ENCODE measurements around the gene LRTM2.

The LRTM2 gene

DNA sequence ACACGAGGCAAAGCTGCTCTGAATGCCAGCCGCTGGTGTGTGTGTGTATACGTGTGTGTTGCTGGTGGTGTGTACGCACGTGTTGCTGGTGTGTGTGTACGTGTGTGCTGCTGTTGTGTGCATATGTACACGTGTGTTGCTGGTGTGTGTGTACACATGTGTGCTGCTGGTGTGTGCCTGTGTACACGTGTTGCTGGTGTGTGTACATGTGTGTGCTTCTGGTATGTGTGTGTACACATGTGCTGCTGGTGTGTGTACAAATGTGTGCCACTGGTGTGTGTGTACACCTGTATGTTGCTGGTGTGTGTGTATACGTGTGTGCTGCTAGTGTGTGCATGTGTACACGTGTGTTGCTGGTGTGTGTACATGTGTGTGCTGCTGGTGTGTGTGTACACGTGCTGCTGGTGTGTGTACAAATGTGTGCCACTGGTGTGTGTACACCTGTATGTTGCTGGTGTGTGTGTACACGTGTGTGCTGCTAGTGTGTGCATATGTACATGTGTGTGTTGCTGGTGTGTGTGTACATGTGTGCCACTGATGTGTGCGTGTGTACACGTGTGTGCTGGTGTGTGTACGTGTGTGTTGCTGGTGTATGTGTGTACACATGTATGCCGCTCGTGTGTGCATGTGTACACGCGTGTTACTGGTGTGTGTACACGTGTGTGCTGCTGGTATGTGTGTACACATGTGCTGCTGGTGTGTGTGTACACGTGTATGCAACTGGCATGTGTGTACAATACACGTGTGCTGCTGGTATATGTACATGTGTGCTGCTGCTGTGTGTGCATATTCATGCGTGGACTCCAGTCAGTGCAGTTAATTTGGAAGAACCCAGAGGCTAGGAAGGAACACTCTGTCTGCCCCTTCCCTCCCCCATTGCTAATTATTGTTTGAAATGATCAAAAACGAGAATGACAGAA lies 50.9 kb downstream of the LRTM2 start:
- DNase-seq = no peak

GRCh38 chr12:1872001-1872400 lies 51.6 kb downstream of the LRTM2 start:
- no peak for DNase-seq

GRCh38 chr12:1872448-1872847 lies 52.1 kb downstream of the LRTM2 start:
- no peak for DNase-seq

DNA sequence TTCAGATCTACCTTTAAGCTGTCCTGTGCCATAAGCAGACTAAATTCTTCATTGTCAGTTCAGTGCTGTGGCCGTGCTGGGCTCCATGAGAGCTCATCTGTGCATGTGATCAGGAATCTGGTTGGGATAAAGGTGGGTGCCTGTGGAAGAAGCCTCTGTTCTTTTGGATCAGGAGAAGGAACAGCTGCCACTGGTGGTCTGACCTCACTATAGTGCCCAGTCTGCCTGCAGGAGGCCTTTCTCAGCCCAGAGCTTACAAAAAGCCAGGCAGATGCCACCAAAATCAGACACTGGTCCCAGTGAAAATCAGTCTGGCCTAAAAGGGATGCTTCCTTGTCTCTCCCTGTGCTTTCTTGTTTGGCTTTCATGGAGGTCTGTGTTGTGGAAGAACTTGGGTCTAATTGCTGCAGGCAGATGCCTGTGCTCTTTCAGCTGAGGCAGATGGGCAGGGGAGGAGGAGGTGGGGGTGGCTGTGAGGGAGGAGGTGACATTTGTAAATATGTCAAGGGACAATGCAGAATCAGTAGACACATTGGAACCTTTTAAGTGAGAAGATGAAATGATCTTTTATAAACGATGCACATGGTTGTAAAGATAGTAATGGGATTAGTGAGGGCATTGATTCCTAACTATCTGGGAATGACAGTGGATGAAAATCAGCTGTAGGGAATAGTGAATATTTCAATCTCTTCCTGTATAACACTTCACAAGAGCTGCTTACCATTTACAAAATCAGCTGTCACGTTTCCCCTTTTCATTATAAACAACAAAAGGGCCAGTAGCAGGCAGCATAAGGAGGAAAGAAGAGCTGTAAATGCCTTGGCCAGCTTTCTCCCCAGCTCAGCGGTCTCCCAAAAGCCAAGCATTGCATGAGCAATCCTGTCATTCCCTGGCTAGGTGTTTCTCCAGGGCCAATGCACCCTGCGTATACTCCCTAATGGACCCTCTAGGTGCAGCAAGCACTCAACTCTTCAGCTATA lies 53.5 kb downstream of the LRTM2 start:
- DNase-seq = no peak

GRCh38 chr12:1875608-1876007 lies 55.2 kb downstream of the LRTM2 start:
- no peak for DNase-seq

DNA sequence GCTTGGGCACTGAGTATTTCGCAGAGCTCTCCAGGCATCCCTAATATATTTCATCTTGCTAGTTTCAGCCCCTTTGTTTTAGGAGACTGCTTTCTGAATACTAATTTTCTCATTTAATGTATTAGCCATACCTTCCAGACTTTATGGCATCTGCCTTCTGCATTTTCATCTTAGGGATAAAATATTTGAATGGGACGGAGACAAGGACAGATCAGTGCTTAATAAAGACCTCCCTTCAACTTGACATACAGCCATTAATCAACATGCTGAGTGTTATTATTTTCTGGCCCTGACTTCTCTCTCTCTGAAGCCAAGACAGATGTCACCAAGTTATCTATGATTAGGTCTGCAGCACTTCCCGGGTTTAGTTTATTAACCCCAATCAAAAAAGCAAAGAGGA lies 55.7 kb downstream of the LRTM2 start:
- DNase-seq = no peak

DNA sequence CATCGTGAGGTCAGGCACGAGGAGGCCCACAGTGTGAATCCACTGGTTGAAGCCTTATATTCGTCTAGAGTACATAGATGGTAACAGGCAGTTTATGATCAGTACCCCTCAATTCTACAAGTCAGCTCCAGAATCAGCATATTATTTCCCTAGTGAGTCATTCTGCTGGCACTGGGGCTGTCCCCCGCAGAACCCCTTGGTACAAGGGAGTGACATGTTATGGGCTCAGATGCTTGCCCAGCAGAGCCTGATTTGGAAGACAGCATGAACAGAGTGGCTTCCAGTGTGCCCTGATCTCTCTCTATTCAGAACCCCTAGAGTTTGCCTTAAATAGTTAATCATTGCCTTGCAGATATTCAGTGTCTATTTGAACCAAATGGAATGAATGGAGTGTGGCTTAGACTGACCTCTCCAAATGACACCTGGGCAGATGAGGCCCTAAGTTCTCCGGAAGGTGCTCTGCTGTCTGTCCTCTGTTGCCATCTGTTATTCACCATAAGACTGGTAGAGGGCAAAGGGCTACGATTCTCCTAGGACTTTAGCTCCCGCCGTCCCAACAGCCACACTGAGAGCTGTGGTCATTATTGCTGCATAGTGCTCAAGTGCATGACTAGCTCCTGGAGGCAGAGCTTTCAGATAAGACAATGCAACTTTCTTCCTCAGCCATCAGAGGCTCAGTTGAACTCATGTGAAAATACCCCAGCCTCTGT lies 57.0 kb downstream of the LRTM2 start:
- no peak for DNase-seq

GRCh38 chr12:1878214-1878613 lies 57.8 kb downstream of the LRTM2 start:
- no peak for DNase-seq

DNA sequence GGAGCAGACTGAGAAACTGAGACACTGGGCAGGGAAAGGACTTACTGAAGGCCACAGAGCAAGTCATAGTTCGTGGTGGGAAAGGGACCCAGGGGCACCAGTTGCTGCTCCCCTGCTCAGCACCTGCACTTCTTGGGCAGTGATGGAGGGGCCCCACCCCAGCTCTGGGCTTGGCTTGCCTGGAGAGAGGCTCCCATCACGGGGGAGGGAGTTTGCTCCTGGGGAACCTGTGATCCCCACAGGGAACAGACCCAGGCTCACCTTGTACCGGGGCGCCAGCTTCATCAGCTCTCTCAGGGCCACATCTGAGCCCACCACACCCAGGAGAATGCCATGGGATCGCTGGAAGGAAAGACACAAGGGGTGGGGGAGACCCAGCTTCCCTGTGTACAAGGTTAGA lies 58.3 kb downstream of the LRTM2 start:
- no peak for DNase-seq

DNA sequence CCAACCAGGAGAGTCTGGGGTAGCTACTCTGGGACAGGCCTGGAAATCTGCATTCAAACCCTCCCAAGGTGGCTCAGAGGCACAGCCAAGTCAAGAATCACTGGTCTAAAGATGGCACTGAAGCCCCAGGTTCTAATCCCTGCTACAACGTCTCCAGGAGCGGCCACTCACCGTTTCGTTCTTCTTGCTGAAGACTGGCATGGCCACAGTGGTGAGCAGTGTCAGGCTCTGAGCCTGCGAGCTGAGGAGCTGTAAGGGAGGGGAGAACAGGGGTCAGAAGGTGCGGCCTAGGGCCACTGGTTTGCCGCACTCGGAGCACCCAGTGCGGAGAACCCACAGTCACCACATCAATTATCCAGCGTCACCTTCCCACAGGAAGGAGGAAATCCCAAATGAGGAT lies 59.3 kb downstream of the LRTM2 start:
- DNase-seq = no peak

DNA sequence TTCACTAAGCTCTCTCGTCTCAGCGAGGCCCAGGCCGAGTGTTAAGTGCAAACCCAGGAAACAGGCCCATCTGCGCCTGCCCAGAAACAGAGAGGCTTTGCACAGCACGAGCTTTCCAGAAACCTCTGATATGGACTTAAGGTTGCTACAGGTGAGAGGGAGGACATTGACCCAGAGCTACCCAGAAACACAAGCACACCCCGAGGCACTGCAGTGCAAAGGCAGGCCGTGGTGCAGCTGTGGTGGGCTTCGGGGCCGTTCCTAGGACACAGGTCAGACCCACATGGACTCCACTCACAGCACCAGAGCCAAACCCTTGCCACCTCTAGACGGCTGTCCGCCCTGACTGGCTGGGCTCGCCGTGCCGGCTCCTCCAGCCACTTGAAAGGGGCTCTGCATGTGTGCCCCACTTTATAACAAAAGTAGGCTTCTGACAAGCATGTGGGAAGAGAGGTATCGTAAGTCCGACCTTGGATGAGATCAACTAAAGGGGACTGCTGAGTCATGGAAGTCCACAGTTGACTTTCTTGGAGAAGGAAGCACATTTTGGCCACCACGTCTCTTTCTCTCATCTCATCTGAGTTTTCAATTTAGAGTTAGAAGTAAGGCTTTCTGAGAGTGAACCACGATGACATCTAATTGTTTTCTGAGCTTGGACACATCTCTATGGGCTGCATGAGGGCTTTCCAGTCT lies 59.9 kb downstream of the LRTM2 start:
- no peak for DNase-seq

- no peak for DNase-seq
These were observed 60.5 kb downstream of the LRTM2 start for GRCh38 chr12:1880876-1881275.

GRCh38 chr12:1881301-1881700 lies 60.9 kb downstream of the LRTM2 start:
- no peak for DNase-seq

- no peak for DNase-seq
These were observed 61.6 kb downstream of the LRTM2 start for GRCh38 chr12:1881936-1882335.

DNA sequence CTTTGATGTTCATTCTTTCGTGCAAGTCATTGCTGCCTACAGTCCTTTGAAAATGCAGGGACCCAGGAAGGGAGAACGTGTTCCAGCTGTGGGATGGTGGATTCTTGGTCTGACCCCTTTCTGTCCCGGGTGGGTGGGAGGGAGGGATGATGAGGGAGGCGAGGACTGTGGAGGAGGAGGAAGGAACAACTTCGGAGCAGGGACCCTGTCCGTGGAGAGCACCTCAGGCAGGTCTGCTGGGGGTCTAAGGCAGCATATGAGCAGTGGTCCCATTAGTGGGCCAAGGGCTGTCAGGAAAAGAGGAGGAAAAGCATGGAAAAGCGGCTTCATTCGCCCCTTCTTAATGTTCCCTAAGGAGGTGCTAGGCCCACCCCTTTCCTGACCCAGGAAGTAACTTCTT lies 62.0 kb downstream of the LRTM2 start:
- DNase-seq = no peak

DNA sequence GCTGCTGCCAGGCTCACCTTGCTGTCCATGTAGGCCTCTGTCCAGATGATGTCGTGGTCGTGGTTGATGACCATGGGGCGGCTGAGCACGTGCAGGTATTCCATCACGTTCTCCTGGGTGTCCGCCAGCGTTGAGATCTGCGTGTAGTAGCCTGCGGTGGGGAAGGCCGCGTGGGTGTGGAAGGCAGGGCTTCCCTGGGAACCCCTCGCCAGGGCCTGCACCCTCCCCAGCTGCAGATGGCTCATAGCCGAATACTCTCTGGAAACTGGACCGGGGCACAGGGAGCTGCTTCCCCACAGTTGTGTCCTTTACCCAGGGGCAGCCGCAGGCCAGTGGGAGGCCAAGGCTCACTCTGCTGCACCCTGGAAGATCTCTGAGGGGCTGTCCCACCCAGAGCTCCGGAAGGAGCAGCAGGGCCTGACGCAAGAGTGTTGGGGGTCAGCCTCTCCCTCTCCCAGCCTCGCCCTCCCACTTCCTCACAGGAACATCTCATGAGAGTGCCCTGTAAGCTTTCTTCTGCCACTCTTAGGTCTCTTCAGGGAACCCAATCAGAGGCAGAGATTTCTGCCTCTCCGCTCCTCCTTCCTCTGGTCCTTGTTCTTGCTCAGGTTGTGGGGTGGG lies 62.6 kb downstream of the LRTM2 start:
- no peak for DNase-seq

DNA sequence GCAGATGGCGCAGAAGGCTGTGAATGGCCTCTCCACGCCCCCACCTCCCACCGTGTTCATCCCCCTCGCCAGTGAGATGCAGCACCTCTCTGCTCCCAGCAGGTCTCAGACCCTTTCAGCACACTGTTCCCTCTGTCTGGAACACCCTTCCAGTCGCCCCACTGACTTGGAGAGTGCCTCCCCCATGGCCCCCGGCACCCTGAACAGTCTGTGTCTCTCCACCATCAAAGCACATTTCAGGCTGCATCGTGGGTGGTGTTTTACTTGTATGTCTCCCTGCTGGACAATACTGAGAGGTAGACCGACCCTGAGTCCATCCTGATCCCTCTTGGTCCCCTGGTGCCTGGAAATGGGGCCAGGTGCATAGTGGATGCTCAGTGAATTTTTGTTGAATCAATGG lies 63.1 kb downstream of the LRTM2 start:
- DNase-seq = no peak

- no peak for DNase-seq
These were observed 64.3 kb downstream of the LRTM2 start for GRCh38 chr12:1884651-1885050.

GRCh38 chr12:1885082-1885596 lies 64.8 kb downstream of the LRTM2 start:
- DNase-seq = no peak

DNA sequence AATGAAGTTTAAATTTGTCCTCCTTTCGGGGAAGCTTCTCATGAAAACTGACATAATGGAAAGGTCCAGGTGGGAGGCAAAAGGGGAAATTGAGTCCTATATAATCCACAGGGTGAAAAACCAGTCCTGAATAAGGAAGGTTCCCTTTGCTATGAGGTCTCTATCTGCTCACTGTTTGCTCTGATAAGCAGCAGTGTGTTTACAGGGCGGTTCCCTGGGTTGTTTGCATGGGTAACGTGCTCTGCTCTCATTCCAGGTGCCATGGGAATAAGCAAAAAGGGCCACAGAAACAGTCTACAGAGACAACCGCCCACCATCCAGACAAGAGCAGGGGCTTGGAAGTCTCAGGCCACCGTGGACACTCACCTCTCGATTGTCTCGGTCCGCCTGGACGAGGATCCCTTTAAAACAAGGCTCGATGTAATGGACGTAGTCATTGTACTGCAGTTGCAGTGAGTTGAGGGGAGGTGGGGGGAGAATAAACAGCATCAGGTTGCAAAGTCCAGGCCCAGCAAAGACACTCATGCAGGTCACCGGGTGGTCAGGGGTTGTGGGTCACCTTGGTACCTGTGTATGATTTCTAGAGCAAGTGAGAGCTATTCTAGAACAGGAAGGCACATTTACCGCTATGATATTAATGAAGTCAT lies 65.4 kb downstream of the LRTM2 start:
- DNase-seq = no peak
